Measurements from ENCODE around the gene EZR. TPM values are rescaled to one million over a fixed set of nuclear protein-coding genes. Genes with fewer than 3 reads are reported as not detected.
A peak's percentile ranks its signal among the peaks of the same experiment; 100 is the strongest.

The EZR gene
- total RNA-seq, 1 experiment from 2014 or later = 1,402 TPM

- intact Hi-C loops (cut with micrococcal nuclease) = no loop called here
- Histone ChIP-seq H3K4me3 (replicated peaks in 1 of 2; ENCODE audit: low read depth in 1 of 2, low read length in 2 of 2) (no peak overlapping the region), H3K27ac (ENCODE audit: low read depth, low read length) (peak overlapping the region; percentile 97), H3K79me2 (ENCODE audit: insufficient read depth, low read length) (peaks cover 79% of the 10 kb centered on the region), H3K9ac (ENCODE audit: low read length) (peak overlapping the region; percentile 26), H3K9me2 (ENCODE audit: insufficient read depth) (no peaks in the 10 kb centered on the region), H3K9me3 (ENCODE audit: control insufficient read depth in 1 of 2, insufficient read depth in 1 of 2, low read depth in 1 of 2, low read length in 2 of 2) (no peaks in the 10 kb centered on the region), H2AFZ (ENCODE audit: low read depth, low read length, poor library complexity, severe bottlenecking) (no peak overlapping the region), H3K27me3 (ENCODE audit: insufficient read depth, low read length) (no peaks in the 10 kb centered on the region), H3K4me2 (ENCODE audit: low read length) (0 out of 2 replicates have a peak overlapping the region, but pooled peaks have one; percentile 2), H4K20me1 (ENCODE audit: insufficient read depth) (no peaks in the 10 kb centered on the region), H3K36me3 (ENCODE audit: control insufficient read depth in 1 of 2, insufficient read depth in 2 of 2, low read length in 2 of 2) (peaks cover 0 to 36% of the 10 kb centered on the region in 2 experiments; a peak in 2 of 4 replicates), H3K4me1 (ENCODE audit: control insufficient read depth in 1 of 2, insufficient read depth in 2 of 2, low read length in 2 of 2) (peaks cover 49 to 90% of the 10 kb centered on the region in 2 experiments)
- POLR2A ChIA-PET = interaction anchor here (1.0 kb wide), 1 partner anchor 19 kb away, joined by 4 read pairs; no protein-coding TSS in a partner anchor
- RAD21 ChIA-PET (ENCODE audit: low non-redundant PET in 1 of 2, low total read pairs in 2 of 2, uncharacterized antibody in 2 of 2, unreplicated experiment in 2 of 2) = no interaction called here
- BruUV-seq (replicated peaks) = no TSS peak
- TF ChIP-seq SIN3A (IDR thresholded peaks at IDR 0.05; ENCODE audit: low read depth) (no peak), ZBTB33 (IDR thresholded peaks at IDR 0.05; ENCODE audit: extremely low read depth, insufficient replicate concordance, low read length) (no peak), ZFX (IDR thresholded peaks at IDR 0.05) (no peak), SRF (IDR thresholded peaks at IDR 0.05; ENCODE audit: low read depth) (no peak), EGR1 (IDR thresholded peaks at IDR 0.05; ENCODE audit: low read depth) (no peak), RAD21 (IDR thresholded peaks at IDR 0.05; ENCODE audit: low read depth) (no peak), JUND (IDR thresholded peaks at IDR 0.05) (no peak), FOSL1 (IDR thresholded peaks at IDR 0.05; ENCODE audit: low read depth) (no peak), TCF7L2 (IDR thresholded peaks at IDR 0.05; ENCODE audit: borderline replicate concordance, extremely low read depth, insufficient read depth, insufficient read length) (no peak), REST (IDR thresholded peaks at IDR 0.05; ENCODE audit: low read depth) (no peak), POLR2A (IDR thresholded peaks at IDR 0.05; ENCODE audit: borderline replicate concordance, extremely low read depth, insufficient read depth, insufficient read length) (no peak), CTCF (IDR thresholded peaks at IDR 0.05 in 2 of 3, conservative IDR thresholded peaks at IDR 0.05 in 1 of 3; ENCODE audit: borderline replicate concordance in 1 of 3, insufficient read depth in 1 of 3, low read depth in 2 of 3, low read length in 2 of 3) (no peak), SP1 (IDR thresholded peaks at IDR 0.05; ENCODE audit: low read depth) (no peak), ELF1 (IDR thresholded peaks at IDR 0.05; ENCODE audit: borderline replicate concordance, low read depth) (no peak), ATF3 (IDR thresholded peaks at IDR 0.05) (no peak), MAX (IDR thresholded peaks at IDR 0.05) (no peak), CEBPB (IDR thresholded peaks at IDR 0.05; ENCODE audit: low read depth) (no peak), YY1 (IDR thresholded peaks at IDR 0.05; ENCODE audit: extremely low read depth, insufficient replicate concordance, low read depth, low read length) (no peak), POLR2AphosphoS5 (IDR thresholded peaks at IDR 0.05; ENCODE audit: low read depth, low read length) (no peak)
- DNase-seq (ENCODE audit: low read depth, low spot score) (no peak), ATAC-seq (no peak)
- CTCF ChIA-PET = no interaction called here
Observed at GRCh38 chr6:158725704-158726103, 93.5 kb downstream of the EZR start.

Measured in HCT116 (cell line).